Hindlimb muscle (tissue), 1 donor: ENCODE results near the gene GCNT3. TPM values are rescaled to one million over a fixed set of nuclear protein-coding genes. Genes with fewer than 3 reads are reported as not detected.

Source experiments
- DNase-seq: peaks from one replicate; pipeline ENCODE4 v3.0.0-alpha.2; 2013
- polyA plus RNA-seq: library from polyadenylated mRNA; unstranded; fragments of 120-200 nt; gene quantifications from one replicate; pipeline ENCODE4 v1.2.1, GENCODE V29; 2013; ENCODE audit not compliant: insufficient read length

GCNT3 gene
- 0.19 TPM for polyA plus RNA-seq

GRCh38 chr15:59611276-59612260, at the start of gene GCNT3:
GCNT3 (plus strand) TSS chr15:59611783; CDS start chr15:59618239, 6,456 bp downstream.
- DNase-seq = no peak

- no peak for DNase-seq
Measured at GRCh38 chr15:59562448-59563186, 49.0 kb upstream of the GCNT3 start.

DNA sequence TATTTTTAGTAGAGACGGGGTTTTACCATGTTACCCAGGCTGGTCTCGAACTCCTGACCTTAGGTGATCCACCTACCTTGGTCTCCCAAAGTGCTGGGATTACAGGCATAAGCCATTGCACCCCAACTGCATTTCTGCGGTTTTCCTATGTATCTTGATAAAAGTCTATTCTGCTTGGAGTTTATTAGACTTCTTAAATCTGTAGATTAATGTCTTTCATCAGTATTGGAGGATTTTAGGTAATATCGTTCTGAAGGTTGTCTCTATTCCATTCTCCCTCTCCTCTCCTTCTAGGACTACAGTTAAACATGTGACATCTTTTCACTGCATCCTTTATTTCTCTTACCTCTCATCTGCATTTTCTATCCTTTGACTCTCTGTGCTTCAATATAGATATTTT, 46.3 kb upstream of the GCNT3 start:
- no peak for DNase-seq

- DNase-seq = no peak
Measured at GRCh38 chr15:59567324-59567723, 44.3 kb upstream of the GCNT3 start.

DNA sequence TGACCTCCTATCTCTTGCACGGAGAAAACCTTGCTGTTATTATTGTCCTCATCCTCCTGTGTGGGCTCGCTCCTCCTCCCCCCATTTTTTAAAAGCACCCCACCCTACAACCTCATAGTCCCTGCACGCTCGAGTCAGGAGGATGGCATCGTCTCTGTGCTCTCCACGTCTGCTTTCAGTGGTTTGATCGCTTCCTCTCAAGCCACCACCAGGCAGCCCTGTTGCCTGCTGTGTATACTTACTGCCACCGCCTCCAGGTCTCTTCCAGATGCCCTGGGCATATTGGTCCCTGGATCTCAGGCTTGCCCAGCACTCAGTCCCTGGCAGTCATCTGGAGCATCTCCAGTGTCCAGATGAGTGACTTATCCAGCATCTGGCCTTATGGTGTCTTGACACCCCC, 42.1 kb upstream of the GCNT3 start:
- no peak for DNase-seq

GRCh38 chr15:59570315-59570714, 41.3 kb upstream of the GCNT3 start:
- no peak for DNase-seq

DNA sequence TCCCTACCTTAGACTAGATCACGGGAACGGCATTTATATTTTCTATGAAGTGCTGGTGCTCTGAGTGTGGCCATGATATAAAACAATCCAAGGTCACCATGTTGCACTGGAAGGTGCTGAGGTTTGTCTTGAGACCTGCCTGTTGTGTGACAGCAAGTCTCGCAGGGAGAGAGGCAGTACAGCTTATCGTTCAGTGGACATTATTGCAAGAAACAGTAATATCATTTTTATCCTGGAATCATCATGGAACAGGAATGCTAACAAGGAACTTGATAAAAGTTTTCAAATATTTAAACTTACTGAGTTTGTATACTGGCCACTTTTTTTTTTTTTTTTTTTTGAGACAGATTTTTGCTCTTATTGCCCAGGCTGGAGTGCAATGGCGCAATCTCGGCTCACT, 40.0 kb upstream of the GCNT3 start:
- DNase-seq = no peak

GRCh38 chr15:59583088-59583487, 28.5 kb upstream of the GCNT3 start:
- DNase-seq = no peak

- DNase-seq = no peak
Measured at GRCh38 chr15:59587085-59587826, 24.3 kb upstream of the GCNT3 start.

DNA sequence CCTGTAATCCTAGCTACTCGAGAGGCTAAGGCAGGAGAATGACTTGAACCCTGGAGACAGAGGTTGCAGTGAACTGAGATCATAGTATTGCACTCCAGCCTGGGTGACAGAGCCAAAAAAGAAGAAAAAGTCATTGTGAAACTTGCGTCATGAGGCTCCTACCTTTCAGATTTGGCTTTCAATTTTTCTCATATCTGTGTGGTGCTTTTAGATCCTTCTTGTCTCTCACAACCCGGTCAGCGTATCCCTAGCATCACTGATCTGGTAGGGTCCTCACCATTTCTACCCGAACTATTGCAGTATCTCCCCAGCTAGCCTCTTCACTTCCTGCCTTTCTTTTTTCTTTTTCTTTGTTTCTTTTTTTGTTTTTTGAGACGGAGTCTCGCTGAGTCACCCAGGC, 21.6 kb upstream of the GCNT3 start:
- DNase-seq = no peak

DNA sequence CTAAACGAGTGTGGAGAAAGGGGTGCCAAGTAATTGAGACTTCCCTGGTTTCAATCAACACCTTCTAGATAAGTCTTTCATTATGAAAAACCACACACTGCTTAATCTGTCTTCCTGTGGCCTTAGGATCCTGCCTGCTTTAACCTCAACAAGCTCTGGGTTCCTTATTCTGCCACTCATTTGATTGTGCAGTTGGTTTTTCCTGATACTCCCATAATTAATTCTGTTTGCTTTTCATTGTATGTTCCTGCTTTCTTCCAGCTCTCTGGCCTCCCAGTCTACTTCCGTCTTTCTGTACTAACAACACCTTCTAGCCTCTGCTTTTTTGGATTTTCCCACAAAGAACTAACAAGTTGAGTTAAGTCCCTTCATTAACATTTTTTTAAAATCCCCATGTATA, 20.2 kb upstream of the GCNT3 start:
- no peak for DNase-seq

- no peak for DNase-seq
Measured at GRCh38 chr15:59594493-59594942, 17.1 kb upstream of the GCNT3 start.

GRCh38 chr15:59594991-59595390, 16.6 kb upstream of the GCNT3 start:
- DNase-seq = no peak

GRCh38 chr15:59595434-59595915, 16.1 kb upstream of the GCNT3 start:
- DNase-seq = no peak

DNA sequence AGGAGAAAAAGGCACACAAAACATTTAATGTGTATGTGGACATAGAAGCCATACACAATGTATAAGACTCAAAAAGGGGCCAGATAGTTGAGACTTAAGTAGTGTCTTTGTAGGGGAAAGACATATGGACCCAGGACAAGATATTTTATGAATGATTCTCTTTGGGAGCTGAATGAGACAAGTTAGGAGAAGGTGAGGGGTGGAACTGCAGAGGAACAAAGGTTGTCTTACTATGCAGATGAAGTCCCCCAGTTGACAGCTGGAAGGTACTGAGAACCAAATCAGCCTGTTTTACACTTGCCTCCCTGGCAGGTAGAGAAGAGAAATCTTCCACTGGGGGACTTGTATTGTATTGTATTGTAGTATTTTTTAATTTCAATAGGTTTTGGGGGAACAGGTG, 14.9 kb upstream of the GCNT3 start:
- DNase-seq = no peak

GRCh38 chr15:59598461-59598860, 13.1 kb upstream of the GCNT3 start:
- no peak for DNase-seq

GRCh38 chr15:59605994-59606393, 5.6 kb upstream of the GCNT3 start:
- no peak for DNase-seq

GRCh38 chr15:59609730-59610712, 1.6 kb upstream of the GCNT3 start:
- DNase-seq = no peak

- DNase-seq = no peak
Measured at GRCh38 chr15:59614153-59614552, 2.6 kb downstream of the GCNT3 start.

DNA sequence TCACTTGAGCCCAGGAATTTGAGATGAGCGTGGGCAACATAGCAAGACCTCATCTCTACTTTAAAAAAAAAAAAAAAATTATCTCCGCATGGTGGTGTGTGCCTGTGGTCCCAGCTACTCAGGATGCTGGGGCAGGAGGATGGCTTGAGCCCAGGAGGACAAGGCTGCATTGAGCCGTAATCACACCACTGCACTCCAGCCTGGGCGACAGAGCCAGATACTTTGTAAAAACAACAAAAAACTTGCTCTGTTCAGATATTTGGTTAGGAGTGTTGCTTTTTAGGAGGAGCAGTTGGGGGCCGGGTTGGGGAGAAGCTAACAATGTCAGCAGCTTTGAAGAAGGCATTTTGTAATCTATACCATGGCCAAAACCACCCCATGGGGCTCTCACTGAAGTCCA, 4.1 kb downstream of the GCNT3 start:
- no peak for DNase-seq

DNA sequence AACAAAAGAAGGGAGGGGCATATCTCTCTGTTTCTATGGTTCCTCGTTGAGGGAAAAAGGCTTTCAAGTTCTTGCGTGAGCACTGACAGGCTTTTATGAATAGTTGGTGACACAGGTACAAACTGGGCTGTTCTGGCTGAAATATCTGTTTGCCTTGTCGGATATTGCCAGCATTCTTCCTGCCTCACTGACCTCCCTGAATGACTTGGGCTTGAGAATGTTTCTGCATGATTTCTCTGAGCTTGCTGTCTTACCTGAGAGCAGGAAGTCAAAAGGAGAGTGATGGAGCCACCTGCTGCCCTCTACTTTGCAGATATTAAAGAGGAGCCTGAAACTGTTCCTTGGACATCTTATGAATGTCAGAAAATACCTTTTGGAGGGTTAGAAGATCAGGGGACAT, 4.8 kb downstream of the GCNT3 start:
- no peak for DNase-seq
